Measurements from ENCODE around the gene SUPV3L1. TPM values are rescaled to one million over a fixed set of nuclear protein-coding genes. Genes with fewer than 3 reads are reported as not detected.

The SUPV3L1 gene
- total and polyA plus RNA-seq, 2 of the 8 experiments (the other 6 are each of a cell fraction or from before 2014, with no cell fraction given), result 34.6 to 45.6 TPM

- Histone ChIP-seq H3K9ac (replicated peaks in 1 of 4; ENCODE audit: extremely low read depth in 1 of 4, low read depth in 3 of 4, low read length in 3 of 4) (no peak overlapping the region), H3K18ac (ENCODE audit: extremely low read depth, low read length) (no peak overlapping the region), H3K79me2 (ENCODE audit: control insufficient read depth in 1 of 2, insufficient read depth in 2 of 2, low read length in 2 of 2) (no peaks in the 10 kb centered on the region), H4K20me1 (replicated peaks in 1 of 2; ENCODE audit: control insufficient read depth in 1 of 2, insufficient read depth in 2 of 2, low read length in 2 of 2) (peaks cover 0 to 1% of the 10 kb centered on the region in 2 experiments), H3K56ac (replicated peaks; ENCODE audit: insufficient read length, low read depth, low read length) (no peak overlapping the region), H3K9me3 (ENCODE audit: insufficient read depth in 2 of 2, low read depth in 1 of 2, low read length in 1 of 2) (no peaks in the 10 kb centered on the region), H3K4me2 (ENCODE audit: insufficient read depth in 1 of 2, low read depth in 2 of 2, low read length in 2 of 2) (no peak overlapping the region), H2BK15ac (ENCODE audit: low read length) (no peak overlapping the region), H3K4me1 (replicated peaks in 1 of 4; ENCODE audit: control insufficient read depth in 3 of 4, insufficient read depth in 4 of 4, low read length in 3 of 4) (no peaks in the 10 kb centered on the region), H2AK5ac (ENCODE audit: low read depth, low read length) (no peak overlapping the region), H2BK20ac (ENCODE audit: low read length) (no peak overlapping the region), H2BK12ac (ENCODE audit: low read depth, low read length) (no peak overlapping the region), H3K27me3 (replicated peaks in 1 of 4; ENCODE audit: control insufficient read depth in 3 of 4, extremely low read depth in 1 of 4, insufficient read depth in 3 of 4, low read length in 3 of 4) (no peaks in the 10 kb centered on the region), H2AFZ (ENCODE audit: low read length) (no peak overlapping the region), H4K5ac (ENCODE audit: insufficient read length, low read depth, low read length) (no peak overlapping the region), H3K4ac (replicated peaks; ENCODE audit: insufficient read length, low read depth, low read length) (no peak overlapping the region), H4K8ac (ENCODE audit: extremely low read depth, insufficient read depth, low read length) (no peak overlapping the region), H2BK5ac (ENCODE audit: low read depth, low read length) (no peak overlapping the region), H3K23ac (ENCODE audit: insufficient read length) (no peak overlapping the region), H3K27ac (ENCODE audit: low read depth, low read length) (no peak overlapping the region), H3K4me3 (ENCODE audit: extremely low read depth in 1 of 4, insufficient read depth in 2 of 4, low read depth in 3 of 4, low read length in 4 of 4) (no peak overlapping the region), H2BK120ac (replicated peaks; ENCODE audit: low read depth, low read length) (no peak overlapping the region), H3K23me2 (ENCODE audit: low read depth, low read length) (no peaks in the 10 kb centered on the region), H3K36me3 (ENCODE audit: control insufficient read depth in 2 of 4, insufficient read depth in 4 of 4, low read length in 3 of 4) (peaks cover 3 to 20% (median 18%) of the 10 kb centered on the region in 4 experiments; a peak in 7 of 8 replicates), H4K91ac (replicated peaks; ENCODE audit: insufficient read length, low read length) (no peak overlapping the region), H3K14ac (ENCODE audit: insufficient read length) (no peak overlapping the region), H3K79me1 (ENCODE audit: low read depth, low read length) (no peaks in the 10 kb centered on the region)
- TF ChIP-seq RBBP5 (IDR thresholded peaks at IDR 0.05; ENCODE audit: borderline replicate concordance, low read depth, low read length) (no peak), SIN3A (conservative IDR thresholded peaks at IDR 0.05 in 1 of 2, IDR thresholded peaks at IDR 0.05 in 1 of 2; ENCODE audit: low read depth in 1 of 2, low read length in 2 of 2) (no peak), CTCF (IDR thresholded peaks at IDR 0.05; ENCODE audit: control extremely low read depth in 1 of 3, insufficient read depth in 1 of 3, low read depth in 1 of 3, low read length in 3 of 3) (no peak), JUND (IDR thresholded peaks at IDR 0.05; ENCODE audit: low read length) (no peak), TBP (IDR thresholded peaks at IDR 0.05; ENCODE audit: low read depth, low read length) (no peak), RFX5 (IDR thresholded peaks at IDR 0.05; ENCODE audit: borderline replicate concordance, low read depth, low read length) (no peak), CREB1 (IDR thresholded peaks at IDR 0.05) (no peak), JUN (IDR thresholded peaks at IDR 0.05; ENCODE audit: low read depth, low read length) (no peak), HDAC6 (IDR thresholded peaks at IDR 0.05; ENCODE audit: low read depth, low read length) (no peak), SAP30 (IDR thresholded peaks at IDR 0.05; ENCODE audit: insufficient read depth, insufficient replicate concordance, low read length) (no peak)
- TF ChIP-seq, protein P1, sequence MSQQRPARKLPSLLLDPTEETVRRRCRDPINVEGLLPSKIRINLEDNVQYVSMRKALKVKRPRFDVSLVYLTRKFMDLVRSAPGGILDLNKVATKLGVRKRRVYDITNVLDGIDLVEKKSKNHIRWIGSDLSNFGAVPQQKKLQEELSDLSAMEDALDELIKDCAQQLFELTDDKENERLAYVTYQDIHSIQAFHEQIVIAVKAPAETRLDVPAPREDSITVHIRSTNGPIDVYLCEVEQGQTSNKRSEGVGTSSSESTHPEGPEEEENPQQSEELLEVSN (IDR thresholded peaks at IDR 0.05), result no peak
- FAIRE-seq (no peak), DNase-seq (ENCODE audit: low read depth in 1 of 2, low spot score in 2 of 2) (no peak)
- CTCF ChIA-PET (ENCODE audit: partially characterized antibody), result interaction anchor here (1.4 to 1.9 kb wide), 4 partner anchors 11 to 197 kb away, joined by 3 to 9 read pairs (median 6); no protein-coding TSS in a partner anchor
- POLR2A ChIA-PET (ENCODE audit: partially characterized antibody), result interaction anchor here (1.1 kb wide), 1 partner anchor 18 kb away, joined by 3 read pairs; no protein-coding TSS in a partner anchor
- WGBS, 2 experiments (ENCODE audit: extremely low coverage in 1 of 2, insufficient coverage in 1 of 2, insufficient read length in 1 of 2, insufficient replicate concordance in 2 of 2, low coverage in 1 of 2, low lambda C conversion rate in 2 of 2, missing lambda C conversion rate in 1 of 2), result 50% methylated on average over 2 of the region's 2 CpGs; no CpG with 5 or more reads in 1 of the 2 experiments
These were observed 31.1 kb downstream of the SUPV3L1 start for GRCh38 chr10:69211104-69211503.

All from H1 (cell line).